Smooth muscle cell (in vitro differentiated cells): ENCODE measurements around the gene COLGALT1. TPM values are rescaled to one million over a fixed set of nuclear protein-coding genes. Genes with fewer than 3 reads are reported as not detected.

Experiments used
- DNase-seq: peaks from one replicate; lab custom pipeline; 2025; ENCODE audit not compliant: unreplicated experiment; lab: John Stamatoyannopoulos, UW
- H2AFZ ChIP-seq: fragments of 200-600 bp; sonication (generic); 2 replicates; pipeline ENCODE4 v1.6.0; 2016; ENCODE audit warnings: antibody characterized with exemption, low read depth, mild to moderate bottlenecking
- H3F3A ChIP-seq: fragments of 200-600 bp; sonication (generic); 2 replicates; pipeline ENCODE4 v1.6.0; 2017; ENCODE audit warnings: antibody characterized with exemption, low read depth
- H3K27ac ChIP-seq: fragments of 200-600 bp; sonication (generic); 2 replicates; pipeline ENCODE4 v1.5.1; 2016; ENCODE audit warnings: low read depth, mild to moderate bottlenecking
- H3K27me3 ChIP-seq: fragments of 200-600 bp; sonication (generic); 2 replicates; pipeline ENCODE4 v1.6.1; 2016; ENCODE audit warnings: low read depth, mild to moderate bottlenecking
- H3K36me3 ChIP-seq: fragments of 200-600 bp; sonication (generic); 2 replicates; pipeline ENCODE4 v1.5.1; 2016; ENCODE audit warnings: low read depth
- H3K4me1 ChIP-seq: fragments of 200-600 bp; sonication (generic); 2 replicates; pipeline ENCODE4 v1.5.1; 2016; ENCODE audit warnings: low read depth
- H3K4me2 ChIP-seq: fragments of 200-600 bp; sonication (generic); 2 replicates; pipeline ENCODE4 v1.6.0; 2016; ENCODE audit warnings: mild to moderate bottlenecking
- H3K4me3 ChIP-seq: fragments of 200-600 bp; sonication (generic); 2 replicates; pipeline ENCODE4 v1.5.1; 2016; ENCODE audit warnings: mild to moderate bottlenecking
- H3K79me2 ChIP-seq: fragments of 200-600 bp; sonication (generic); 2 replicates; pipeline ENCODE4 v1.6.0; 2016; ENCODE audit warnings: low read depth, mild to moderate bottlenecking
- H3K9ac ChIP-seq: fragments of 200-600 bp; sonication (generic); 2 replicates; pipeline ENCODE4 v1.6.0; 2016; ENCODE audit warnings: low read depth
- H3K9me3 ChIP-seq: fragments of 200-600 bp; sonication (generic); replicated peaks from 2 replicates; pipeline ENCODE4 v1.5.1; 2016; ENCODE audit warnings: low read depth
- H4K20me1 ChIP-seq: fragments of 200-600 bp; sonication (generic); 2 replicates; pipeline ENCODE4 v1.6.0; 2016; ENCODE audit warnings: low read depth
- WGBS: methylation state at CpG from one replicate; pipeline ENCODE4 v1.1.7; 2016; ENCODE audit warnings: low lambda C conversion rate; 5-methylcytosine and 5-hydroxymethylcytosine counted together
- polyA plus RNA-seq: library from polyadenylated mRNA; unstranded; fragments of >200 nt; fragmentation: Nextera tagmentation; extraction: Ambion mirVana; gene quantifications from 2 replicates; pipeline ENCODE4 v1.2.1, GENCODE V29; 2016
- total RNA-seq: library from RNA; depleted of rRNA; stranded (reverse); fragments of >200 nt; gene quantifications from 2 replicates; pipeline ENCODE4 v1.2.3, GENCODE V29; 2014
- TF ChIP-seq, protein P1 (sequence below): fragments of 200-600 bp; sonication (generic); IDR thresholded peaks from 2 replicates; pipeline ENCODE4 v1.5.1; 2017; ENCODE audit warnings: borderline replicate concordance, mild to moderate bottlenecking, antibody characterized with exemption; ENCODE audit not compliant: insufficient read depth, poor library complexity, severe bottlenecking

COLGALT1 gene
- total and polyA plus RNA-seq, 2 experiments from 2014 or later: 126 to 151 TPM

GRCh38 chr19:17536955-17537354 lies 18.5 kb upstream of the COLGALT1 start:
- DNase-seq: no peak
- Histone ChIP-seq H3K79me2 (no peaks in the 10 kb centered on the region), H3K4me3 (no peak overlapping the region), H4K20me1 (no peaks in the 10 kb centered on the region), H3K36me3 (no peaks in the 10 kb centered on the region), H3K4me2 (no peak overlapping the region), H3K4me1 (no peaks in the 10 kb centered on the region), H3K9me3 (no peaks in the 10 kb centered on the region), H3K27ac (no peak overlapping the region), H3F3A (no peaks in the 10 kb centered on the region), H3K9ac (no peak overlapping the region), H3K27me3 (peaks cover 5% of the 10 kb centered on the region), H2AFZ (no peak overlapping the region)
- TF ChIP-seq, protein P1, sequence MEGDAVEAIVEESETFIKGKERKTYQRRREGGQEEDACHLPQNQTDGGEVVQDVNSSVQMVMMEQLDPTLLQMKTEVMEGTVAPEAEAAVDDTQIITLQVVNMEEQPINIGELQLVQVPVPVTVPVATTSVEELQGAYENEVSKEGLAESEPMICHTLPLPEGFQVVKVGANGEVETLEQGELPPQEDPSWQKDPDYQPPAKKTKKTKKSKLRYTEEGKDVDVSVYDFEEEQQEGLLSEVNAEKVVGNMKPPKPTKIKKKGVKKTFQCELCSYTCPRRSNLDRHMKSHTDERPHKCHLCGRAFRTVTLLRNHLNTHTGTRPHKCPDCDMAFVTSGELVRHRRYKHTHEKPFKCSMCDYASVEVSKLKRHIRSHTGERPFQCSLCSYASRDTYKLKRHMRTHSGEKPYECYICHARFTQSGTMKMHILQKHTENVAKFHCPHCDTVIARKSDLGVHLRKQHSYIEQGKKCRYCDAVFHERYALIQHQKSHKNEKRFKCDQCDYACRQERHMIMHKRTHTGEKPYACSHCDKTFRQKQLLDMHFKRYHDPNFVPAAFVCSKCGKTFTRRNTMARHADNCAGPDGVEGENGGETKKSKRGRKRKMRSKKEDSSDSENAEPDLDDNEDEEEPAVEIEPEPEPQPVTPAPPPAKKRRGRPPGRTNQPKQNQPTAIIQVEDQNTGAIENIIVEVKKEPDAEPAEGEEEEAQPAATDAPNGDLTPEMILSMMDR: no peak
- 89% methylated on average over 6 of the region's 6 CpGs for WGBS

- H3K9me3 ChIP-seq: no peaks in the 10 kb centered on the region
- WGBS: 15% methylated on average over 12 of the region's 13 CpGs
- no peaks in the 10 kb centered on the region for H3F3A ChIP-seq
- DNase-seq: no peak
- no peaks in the 10 kb centered on the region for H3K36me3 ChIP-seq
- H3K9ac ChIP-seq: no peak overlapping the region
- peak overlapping the region; percentile 86 for H3K4me2 ChIP-seq
- H3K4me3 ChIP-seq: peak overlapping the region; percentile 45
- no peaks in the 10 kb centered on the region for H3K4me1 ChIP-seq
- H3K27ac ChIP-seq: no peak overlapping the region
- H2AFZ ChIP-seq: no peak overlapping the region
- H4K20me1 ChIP-seq: no peaks in the 10 kb centered on the region
- H3K79me2 ChIP-seq: no peaks in the 10 kb centered on the region
- peaks cover 5% of the 10 kb centered on the region for H3K27me3 ChIP-seq
- TF ChIP-seq, protein P1: no peak
Observed at GRCh38 chr19:17538684-17539237, 16.7 kb upstream of the COLGALT1 start.

- no peaks in the 10 kb centered on the region for H3K36me3 ChIP-seq
- 2% methylated on average over 43 of the region's 82 CpGs for WGBS
- H3K4me3 ChIP-seq: peak overlapping the region; percentile 45
Observed at GRCh38 chr19:17539238-17540117, 16.0 kb upstream of the COLGALT1 start.

More at GRCh38 chr19:17539238-17540117, 16.0 kb upstream of the COLGALT1 start:
- no peaks in the 10 kb centered on the region for H3K79me2 ChIP-seq
- DNase-seq: peak; percentile 46
- peak overlapping the region; percentile 86 for H3K4me2 ChIP-seq
- no peaks in the 10 kb centered on the region for H3F3A ChIP-seq
- peaks cover 5% of the 10 kb centered on the region for H3K27me3 ChIP-seq
- no peak overlapping the region for H3K9ac ChIP-seq
- H2AFZ ChIP-seq: peak overlapping the region; percentile 16
- no peaks in the 10 kb centered on the region for H3K9me3 ChIP-seq
- H3K27ac ChIP-seq: no peak overlapping the region
- no peaks in the 10 kb centered on the region for H3K4me1 ChIP-seq
- TF ChIP-seq, protein P1: peak; percentile 13
- no peaks in the 10 kb centered on the region for H4K20me1 ChIP-seq
